Gastrocnemius medialis (tissue), 4 donors: ENCODE measurements around the gene PRPF18. TPM values are rescaled to one million over a fixed set of nuclear protein-coding genes. Genes with fewer than 3 reads are reported as not detected.

ENCODE experiments used
- ATAC-seq, 2 donors: fragments of 150-250 bp; one replicate each; pipeline ENCODE4 v1.9.1; 2016
- DNase-seq, 2 donors: peaks; one replicate each; pipeline ENCODE4 v3.0.0-alpha.2; 2019
- H3K27ac ChIP-seq, 4 donors: fragments of 200-600 bp; sonication (generic); 1 replicate in 1 of 4; 2 replicates in 3 of 4; pipeline ENCODE4 v1.5.1; 2016 to 2018; ENCODE audit warnings: mild to moderate bottlenecking in 2 of 4, moderate library complexity in 1 of 4
- H3K27me3 ChIP-seq, 3 donors: fragments of 200-600 bp; sonication (generic) in 2 of 3; 1 replicate in 1 of 3; 2 replicates in 2 of 3; pipeline versions ENCODE4 v1.5.1 to v1.6.0; 2016 to 2019; ENCODE audit warnings: mild to moderate bottlenecking in 1 of 3, moderate library complexity in 1 of 3
- H3K36me3 ChIP-seq, 2 donors: fragments of 200-600 bp; sonication (generic) in 1 of 2; one replicate each; pipeline ENCODE4 v1.5.1; 2017 to 2018
- H3K4me1 ChIP-seq, 2 donors: fragments of 200-600 bp; sonication (generic) in 1 of 2; one replicate each; pipeline ENCODE4 v1.5.1; 2016 to 2017; ENCODE audit warnings: mild to moderate bottlenecking in 2 of 2
- H3K4me3 ChIP-seq, 4 donors: fragments of 200-600 bp; sonication (generic) in 3 of 4; 1 replicate in 1 of 4; 2 replicates in 3 of 4; pipeline ENCODE4 v1.5.1; 2016 to 2019; ENCODE audit warnings: mild to moderate bottlenecking in 2 of 4
- H3K9me3 ChIP-seq, 3 donors: fragments of 200-600 bp; sonication (generic) in 2 of 3; 1 replicate in 1 of 3; 2 replicates in 2 of 3; pipeline ENCODE4 v1.5.1; 2016 to 2019
- POLR2A ChIP-seq, 2 donors: fragments of 450-650 bp; IDR thresholded peaks; one replicate each; pipeline ENCODE4 v1.6.1; 2017; ENCODE audit warnings: antibody characterized with exemption in 2 of 2, mild to moderate bottlenecking in 2 of 2, moderate library complexity in 2 of 2
- in situ Hi-C, 4 donors: fragments of 200-750 bp; cut with MboI; loops; one replicate each; pipeline versions ENCODE4 v1.15.0 to v1.8.0; 2017; ENCODE audit warnings: low sequenced_read_pairs in 4 of 4
- intact Hi-C: fragments of 100-400 bp; cut with DNase I; formaldehyde crosslinking; loops from one replicate; pipeline ENCODE4 v1.15.1; 2023; ENCODE audit warnings: low total_unique reads
- total RNA-seq, 4 donors: library from RNA; depleted of rRNA; stranded (reverse); fragments of >200 nt; gene quantifications; one replicate each; pipeline versions ENCODE4 v1.1.0 to v1.2.3, GENCODE V29; 2016
- TF ChIP-seq, protein P1 (sequence below), 5 experiments: fragments of 450-650 bp in 3 of 5; fragments of 200-600 bp in 2 of 5; sonication (generic) in 2 of 5; IDR thresholded peaks in 4 of 5; conservative IDR thresholded peaks in 1 of 5; 1 replicate in 4 of 5; 2 replicates in 1 of 5; pipeline ENCODE4 v1.5.1; 2016 to 2019; ENCODE audit warnings: antibody characterized with exemption in 5 of 5, mild to moderate bottlenecking in 3 of 5, moderate library complexity in 3 of 5

PRPF18 gene
- total RNA-seq, 4 donors from 2014 or later: 21.3 to 35.4 (median 28.1) TPM

DNA sequence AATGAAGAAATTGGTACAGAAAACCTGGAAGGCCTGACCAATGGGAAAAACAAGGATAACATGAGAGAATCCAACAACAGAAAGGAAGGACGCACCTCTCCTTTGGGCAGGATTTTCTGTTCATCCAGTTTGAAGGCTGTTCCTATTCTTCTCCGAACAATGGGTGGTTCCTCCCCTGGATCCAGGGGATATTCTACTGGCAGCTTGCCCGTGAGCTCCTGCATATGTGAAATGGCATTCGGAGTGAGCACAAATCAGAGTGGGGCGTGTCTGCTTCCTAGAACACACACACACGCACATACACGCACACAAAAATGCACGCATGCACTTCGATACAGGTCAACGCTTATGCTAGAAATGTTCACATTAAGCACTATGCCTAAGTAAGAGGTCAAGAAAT, 83.5 kb downstream of the PRPF18 start:
- DNase-seq (no peak), ATAC-seq (no peak)
- Histone ChIP-seq H3K9me3 (no peaks in the 10 kb centered on the region), H3K27me3 (no peaks in the 10 kb centered on the region), H3K36me3 (peaks cover 0 to 13% of the 10 kb centered on the region in 2 donors), H3K27ac (no peak overlapping the region), H3K4me1 (peaks cover 0 to 4% of the 10 kb centered on the region in 2 donors), H3K4me3 (no peak overlapping the region)
- TF ChIP-seq, protein P1, sequence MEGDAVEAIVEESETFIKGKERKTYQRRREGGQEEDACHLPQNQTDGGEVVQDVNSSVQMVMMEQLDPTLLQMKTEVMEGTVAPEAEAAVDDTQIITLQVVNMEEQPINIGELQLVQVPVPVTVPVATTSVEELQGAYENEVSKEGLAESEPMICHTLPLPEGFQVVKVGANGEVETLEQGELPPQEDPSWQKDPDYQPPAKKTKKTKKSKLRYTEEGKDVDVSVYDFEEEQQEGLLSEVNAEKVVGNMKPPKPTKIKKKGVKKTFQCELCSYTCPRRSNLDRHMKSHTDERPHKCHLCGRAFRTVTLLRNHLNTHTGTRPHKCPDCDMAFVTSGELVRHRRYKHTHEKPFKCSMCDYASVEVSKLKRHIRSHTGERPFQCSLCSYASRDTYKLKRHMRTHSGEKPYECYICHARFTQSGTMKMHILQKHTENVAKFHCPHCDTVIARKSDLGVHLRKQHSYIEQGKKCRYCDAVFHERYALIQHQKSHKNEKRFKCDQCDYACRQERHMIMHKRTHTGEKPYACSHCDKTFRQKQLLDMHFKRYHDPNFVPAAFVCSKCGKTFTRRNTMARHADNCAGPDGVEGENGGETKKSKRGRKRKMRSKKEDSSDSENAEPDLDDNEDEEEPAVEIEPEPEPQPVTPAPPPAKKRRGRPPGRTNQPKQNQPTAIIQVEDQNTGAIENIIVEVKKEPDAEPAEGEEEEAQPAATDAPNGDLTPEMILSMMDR (IDR thresholded peaks at IDR 0.05 in 4 of 5, conservative IDR thresholded peaks at IDR 0.05 in 1 of 5): no peak
- TF ChIP-seq POLR2A (IDR thresholded peaks at IDR 0.05): no peak
- in situ Hi-C loops (loop anchor here in 1 of 4 donors (25.0 kb wide), 1 partner anchor 292 kb away; no protein-coding TSS in a partner anchor), intact Hi-C loops (no loop called here)

GRCh38 chr10:13671904-13672303, 85.1 kb downstream of the PRPF18 start:
- H3K4me1 ChIP-seq: peaks cover 0 to 4% of the 10 kb centered on the region in 2 donors
- in situ Hi-C loops: loop anchor here in 1 of 4 donors (25.0 kb wide), 1 partner anchor 290 kb away; no protein-coding TSS in a partner anchor
- no peaks in the 10 kb centered on the region for H3K9me3 ChIP-seq
- no peaks in the 10 kb centered on the region for H3K27me3 ChIP-seq
- no peak overlapping the region for H3K27ac ChIP-seq
- H3K4me3 ChIP-seq: no peak overlapping the region
- DNase-seq (no peak), ATAC-seq (no peak)
- peaks cover 0 to 5% of the 10 kb centered on the region in 2 donors for H3K36me3 ChIP-seq
- intact Hi-C loops: no loop called here
- TF ChIP-seq POLR2A (IDR thresholded peaks at IDR 0.05): no peak
- TF ChIP-seq, protein P1 (IDR thresholded peaks at IDR 0.05 in 4 of 5, conservative IDR thresholded peaks at IDR 0.05 in 1 of 5): no peak

GRCh38 chr10:13672548-13672947, 85.8 kb downstream of the PRPF18 start:
- Histone ChIP-seq H3K27me3 (no peaks in the 10 kb centered on the region), H3K4me3 (no peak overlapping the region), H3K4me1 (peaks cover 0 to 4% of the 10 kb centered on the region in 2 donors), H3K27ac (no peak overlapping the region), H3K36me3 (peaks cover 0 to 3% of the 10 kb centered on the region in 2 donors), H3K9me3 (no peaks in the 10 kb centered on the region)
- DNase-seq (no peak), ATAC-seq (no peak)
- intact Hi-C loops (no loop called here), in situ Hi-C loops (loop anchor here in 1 of 4 donors (25.0 kb wide), 1 partner anchor 290 kb away; no protein-coding TSS in a partner anchor)
- TF ChIP-seq POLR2A (IDR thresholded peaks at IDR 0.05): no peak
- TF ChIP-seq, protein P1 (IDR thresholded peaks at IDR 0.05 in 4 of 5, conservative IDR thresholded peaks at IDR 0.05 in 1 of 5): no peak

- ATAC-seq (no peak), DNase-seq (no peak)
- Histone ChIP-seq H3K27ac (no peak overlapping the region), H3K36me3 (no peaks in the 10 kb centered on the region), H3K9me3 (no peaks in the 10 kb centered on the region), H3K27me3 (no peaks in the 10 kb centered on the region), H3K4me3 (no peak overlapping the region), H3K4me1 (peaks cover 0 to 4% of the 10 kb centered on the region in 2 donors)
- no peak for TF ChIP-seq POLR2A (IDR thresholded peaks at IDR 0.05)
- TF ChIP-seq, protein P1 (IDR thresholded peaks at IDR 0.05 in 4 of 5, conservative IDR thresholded peaks at IDR 0.05 in 1 of 5): no peak
- in situ Hi-C loops: loop anchor here in 1 of 4 donors (25.0 kb wide), 1 partner anchor 289 kb away; no protein-coding TSS in a partner anchor
- intact Hi-C loops: no loop called here
Measured at GRCh38 chr10:13673156-13673555, 86.4 kb downstream of the PRPF18 start.
